Ramos (cell line): Measurements from ENCODE around the gene ATAD3A.
"Not testable (repeated sequence)": the region's sequence is repeated elsewhere in the genome, so short reads cannot be mapped to it uniquely, and the experiment has no call there.

Source experiments
- in situ Hi-C: fragments of 300-500 bp; cut with MboI; formaldehyde crosslinking; loops from one replicate; pipeline ENCODE4 v1.14.3; 2022; ENCODE audit warnings: low sequenced_read_pairs; ENCODE audit not compliant: unreplicated experiment

The ATAD3A gene

GRCh38 chr1:1489231-1489630 lies 22.7 kb upstream of the ATAD3A start:
- in situ Hi-C loops = no loop called here

- in situ Hi-C loops = no loop called here
Measured at GRCh38 chr1:1489861-1490260, 22.1 kb upstream of the ATAD3A start.

GRCh38 chr1:1490633-1491230 lies 21.2 kb upstream of the ATAD3A start:
- in situ Hi-C loops = no loop called here

GRCh38 chr1:1491601-1492000 lies 20.4 kb upstream of the ATAD3A start:
- in situ Hi-C loops = no loop called here

- in situ Hi-C loops = not testable (repeated sequence)
Measured at GRCh38 chr1:1494311-1494710, 17.7 kb upstream of the ATAD3A start.

- in situ Hi-C loops = not testable (repeated sequence)
Measured at GRCh38 chr1:1495461-1495975, 16.4 kb upstream of the ATAD3A start.

GRCh38 chr1:1504777-1505365 lies 7.1 kb upstream of the ATAD3A start:
- in situ Hi-C loops = not testable (repeated sequence)

GRCh38 chr1:1505366-1505798 lies 6.6 kb upstream of the ATAD3A start:
- in situ Hi-C loops = not testable (repeated sequence)

GRCh38 chr1:1505801-1506200 lies 6.2 kb upstream of the ATAD3A start:
- in situ Hi-C loops = not testable (repeated sequence)

GRCh38 chr1:1507305-1507704 lies 4.7 kb upstream of the ATAD3A start:
- in situ Hi-C loops = no loop called here

- in situ Hi-C loops = not testable (repeated sequence)
Measured at GRCh38 chr1:1508775-1509464, 3.0 kb upstream of the ATAD3A start.

- in situ Hi-C loops = not testable (repeated sequence)
Measured at GRCh38 chr1:1509465-1509850, 2.5 kb upstream of the ATAD3A start.

- in situ Hi-C loops = no loop called here
Measured at GRCh38 chr1:1510912-1511532, 940 bp upstream of the ATAD3A start.

GRCh38 chr1:1512425-1512824 lies 463 bp downstream of the ATAD3A start:
- in situ Hi-C loops = not testable (repeated sequence)

- in situ Hi-C loops = not testable (repeated sequence)
Measured at GRCh38 chr1:1513675-1514074, 1.7 kb downstream of the ATAD3A start.

GRCh38 chr1:1514376-1514775 lies 2.4 kb downstream of the ATAD3A start:
- in situ Hi-C loops = not testable (repeated sequence)

GRCh38 chr1:1516923-1517322 lies 5.0 kb downstream of the ATAD3A start:
- in situ Hi-C loops = not testable (repeated sequence)

GRCh38 chr1:1517973-1518620 lies 6.1 kb downstream of the ATAD3A start:
- in situ Hi-C loops = no loop called here

- in situ Hi-C loops = not testable (repeated sequence)
Measured at GRCh38 chr1:1518621-1519007, 6.7 kb downstream of the ATAD3A start.

- in situ Hi-C loops = not testable (repeated sequence)
Measured at GRCh38 chr1:1519805-1520505, 8.0 kb downstream of the ATAD3A start.
